ENCODE data around the gene CFAP221.

CFAP221 gene

GRCh38 chr2:119679846-119680245 lies 135.6 kb downstream of the CFAP221 start:
- H3K79me2 ChIP-seq (ENCODE audit: insufficient read depth, low read length), result peaks cover 20% of the 10 kb centered on the region
- no peak overlapping the region for H3K27ac ChIP-seq (ENCODE audit: low read depth, low read length)
- peak overlapping the region; percentile 88 for H3K9ac ChIP-seq (ENCODE audit: low read length)
- no peaks in the 10 kb centered on the region for H3K9me2 ChIP-seq (replicated peaks; ENCODE audit: insufficient read depth, low read length)
- no peaks in the 10 kb centered on the region for H3K36me3 ChIP-seq (ENCODE audit: low read length)
- no peaks in the 10 kb centered on the region for H3K27me3 ChIP-seq (ENCODE audit: low read length)
- no peak overlapping the region for H2AFZ ChIP-seq (ENCODE audit: low read depth, low read length, severe bottlenecking)
- H4K20me1 ChIP-seq (ENCODE audit: low read depth, low read length), result no peaks in the 10 kb centered on the region
- H3K4me2 ChIP-seq (ENCODE audit: low read depth, low read length, poor library complexity, severe bottlenecking), result peak overlapping the region; percentile 88
- H3K9me3 ChIP-seq (ENCODE audit: insufficient read depth, low read length), result no peaks in the 10 kb centered on the region
- peaks cover 3% of the 10 kb centered on the region; the same call in 1 of the 2 replicates for H3F3A ChIP-seq (ENCODE audit: insufficient read depth)
- H3K4me3 ChIP-seq (ENCODE audit: insufficient read depth, low read length, poor library complexity, severe bottlenecking), result peak overlapping the region; percentile 86
- no peak for TF ChIP-seq EZH2phosphoT487 (conservative IDR thresholded peaks at IDR 0.05; ENCODE audit: low read length)
- TF ChIP-seq, protein P1, sequence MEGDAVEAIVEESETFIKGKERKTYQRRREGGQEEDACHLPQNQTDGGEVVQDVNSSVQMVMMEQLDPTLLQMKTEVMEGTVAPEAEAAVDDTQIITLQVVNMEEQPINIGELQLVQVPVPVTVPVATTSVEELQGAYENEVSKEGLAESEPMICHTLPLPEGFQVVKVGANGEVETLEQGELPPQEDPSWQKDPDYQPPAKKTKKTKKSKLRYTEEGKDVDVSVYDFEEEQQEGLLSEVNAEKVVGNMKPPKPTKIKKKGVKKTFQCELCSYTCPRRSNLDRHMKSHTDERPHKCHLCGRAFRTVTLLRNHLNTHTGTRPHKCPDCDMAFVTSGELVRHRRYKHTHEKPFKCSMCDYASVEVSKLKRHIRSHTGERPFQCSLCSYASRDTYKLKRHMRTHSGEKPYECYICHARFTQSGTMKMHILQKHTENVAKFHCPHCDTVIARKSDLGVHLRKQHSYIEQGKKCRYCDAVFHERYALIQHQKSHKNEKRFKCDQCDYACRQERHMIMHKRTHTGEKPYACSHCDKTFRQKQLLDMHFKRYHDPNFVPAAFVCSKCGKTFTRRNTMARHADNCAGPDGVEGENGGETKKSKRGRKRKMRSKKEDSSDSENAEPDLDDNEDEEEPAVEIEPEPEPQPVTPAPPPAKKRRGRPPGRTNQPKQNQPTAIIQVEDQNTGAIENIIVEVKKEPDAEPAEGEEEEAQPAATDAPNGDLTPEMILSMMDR (IDR thresholded peaks at IDR 0.05; ENCODE audit: insufficient read depth, low read length, poor library complexity, severe bottlenecking), result no peak

DNA sequence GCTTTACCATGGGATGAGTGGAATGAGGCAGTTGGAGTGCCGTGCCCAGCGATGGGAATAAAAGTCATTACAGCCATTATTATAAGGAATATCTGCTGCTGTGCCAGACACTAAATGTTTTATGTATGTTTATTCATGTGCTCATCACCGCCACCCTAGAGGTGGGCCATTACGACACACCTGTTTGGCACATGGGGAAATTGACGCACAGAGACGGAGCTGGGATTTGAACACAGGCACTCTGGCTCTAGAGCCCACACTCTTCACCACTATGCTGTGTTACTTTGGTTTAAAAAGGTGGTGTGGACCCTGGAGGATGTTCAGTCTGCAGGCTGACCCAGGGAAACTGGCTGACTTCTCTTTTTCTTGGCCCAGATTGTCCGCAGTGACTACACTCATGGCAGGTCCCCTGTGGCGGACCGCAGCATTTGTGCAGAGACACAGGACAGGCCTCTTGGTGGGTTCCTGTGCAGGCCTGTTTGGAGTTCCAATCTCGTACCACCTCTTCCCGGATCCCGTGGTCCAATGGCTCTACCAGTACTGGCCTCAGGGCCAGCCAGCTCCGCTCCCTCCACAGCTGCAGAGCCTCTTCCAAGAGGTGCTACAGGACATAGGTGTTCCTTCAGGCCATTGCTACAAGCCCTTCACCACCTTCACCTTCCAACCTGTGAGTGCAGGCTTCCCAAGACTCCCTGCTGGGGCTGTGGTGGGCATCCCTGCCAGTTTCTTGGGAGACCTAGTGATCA lies 136.4 kb downstream of the CFAP221 start:
- no peaks in the 10 kb centered on the region for H3K9me2 ChIP-seq (replicated peaks; ENCODE audit: insufficient read depth, low read length)
- no peak overlapping the region for H3K9ac ChIP-seq (ENCODE audit: low read length)
- H3K36me3 ChIP-seq (ENCODE audit: low read length), result no peaks in the 10 kb centered on the region
- H3K9me3 ChIP-seq (ENCODE audit: insufficient read depth, low read length), result no peaks in the 10 kb centered on the region
- H3K27me3 ChIP-seq (ENCODE audit: low read length), result no peaks in the 10 kb centered on the region
- H3F3A ChIP-seq (ENCODE audit: insufficient read depth), result peaks cover 3% of the 10 kb centered on the region; the same call in 1 of the 2 replicates
- H4K20me1 ChIP-seq (ENCODE audit: low read depth, low read length), result no peaks in the 10 kb centered on the region
- H3K4me3 ChIP-seq (ENCODE audit: insufficient read depth, low read length, poor library complexity, severe bottlenecking), result no peak overlapping the region
- TF ChIP-seq, protein P1 (IDR thresholded peaks at IDR 0.05; ENCODE audit: insufficient read depth, low read length, poor library complexity, severe bottlenecking), result no peak
- TF ChIP-seq EZH2phosphoT487 (conservative IDR thresholded peaks at IDR 0.05; ENCODE audit: low read length), result no peak
- H3K4me2 ChIP-seq (ENCODE audit: low read depth, low read length, poor library complexity, severe bottlenecking), result peak overlapping the region; percentile 88
- H3K27ac ChIP-seq (ENCODE audit: low read depth, low read length), result no peak overlapping the region
- H2AFZ ChIP-seq (ENCODE audit: low read depth, low read length, severe bottlenecking), result no peak overlapping the region
- peaks cover 20% of the 10 kb centered on the region for H3K79me2 ChIP-seq (ENCODE audit: insufficient read depth, low read length)

DNA sequence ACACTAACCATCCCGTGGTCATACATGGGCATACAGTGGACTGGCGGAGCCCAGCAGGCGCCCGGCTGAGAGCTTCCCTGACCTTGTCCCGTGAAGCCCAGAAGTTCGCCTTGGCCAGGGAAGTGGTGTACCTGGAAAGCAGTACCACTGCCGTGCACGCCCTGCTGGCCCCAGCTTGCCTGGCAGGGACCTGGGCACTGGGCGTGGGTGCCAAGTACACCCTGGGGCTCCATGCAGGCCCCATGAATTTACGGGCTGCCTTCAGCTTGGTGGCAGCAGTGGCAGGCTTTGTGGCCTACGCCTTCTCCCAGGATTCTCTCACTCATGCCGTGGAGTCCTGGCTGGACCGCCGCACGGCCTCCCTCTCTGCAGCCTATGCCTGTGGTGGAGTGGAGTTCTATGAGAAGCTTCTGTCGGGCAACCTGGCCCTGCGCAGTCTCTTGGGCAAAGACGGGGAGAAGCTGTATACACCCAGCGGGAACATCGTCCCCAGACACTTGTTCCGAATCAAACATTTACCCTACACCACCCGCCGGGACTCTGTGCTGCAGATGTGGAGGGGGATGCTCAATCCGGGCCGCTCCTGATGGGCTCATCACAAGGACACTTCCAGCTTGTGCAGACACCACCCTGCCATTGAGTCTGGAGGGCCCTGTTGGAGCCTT lies 137.1 kb downstream of the CFAP221 start:
- no peaks in the 10 kb centered on the region for H3K36me3 ChIP-seq (ENCODE audit: low read length)
- H4K20me1 ChIP-seq (ENCODE audit: low read depth, low read length), result no peaks in the 10 kb centered on the region
- peaks cover 3% of the 10 kb centered on the region; the same call in 1 of the 2 replicates for H3F3A ChIP-seq (ENCODE audit: insufficient read depth)
- no peak overlapping the region for H2AFZ ChIP-seq (ENCODE audit: low read depth, low read length, severe bottlenecking)
- no peak overlapping the region for H3K27ac ChIP-seq (ENCODE audit: low read depth, low read length)
- peaks cover 20% of the 10 kb centered on the region for H3K79me2 ChIP-seq (ENCODE audit: insufficient read depth, low read length)
- no peak overlapping the region for H3K4me2 ChIP-seq (ENCODE audit: low read depth, low read length, poor library complexity, severe bottlenecking)
- no peaks in the 10 kb centered on the region for H3K27me3 ChIP-seq (ENCODE audit: low read length)
- TF ChIP-seq, protein P1 (IDR thresholded peaks at IDR 0.05; ENCODE audit: insufficient read depth, low read length, poor library complexity, severe bottlenecking), result no peak
- TF ChIP-seq EZH2phosphoT487 (conservative IDR thresholded peaks at IDR 0.05; ENCODE audit: low read length), result no peak
- no peak overlapping the region for H3K9ac ChIP-seq (ENCODE audit: low read length)
- no peaks in the 10 kb centered on the region for H3K9me2 ChIP-seq (replicated peaks; ENCODE audit: insufficient read depth, low read length)
- no peak overlapping the region for H3K4me3 ChIP-seq (ENCODE audit: insufficient read depth, low read length, poor library complexity, severe bottlenecking)
- H3K9me3 ChIP-seq (ENCODE audit: insufficient read depth, low read length), result no peaks in the 10 kb centered on the region

Measured in SU-DHL-6 (cell line).